K562 (cell line): ENCODE results near the gene KATNB1.

ENCODE experiments used
- CTCF ChIP-seq, 3 experiments: IDR thresholded peaks in 2 of 3; conservative IDR thresholded peaks in 1 of 3; 2 replicates each; pipeline ENCODE4 v1.5.1; 2011 to 2012; ENCODE audit warnings: low read length in 3 of 3, mild to moderate bottlenecking in 3 of 3, control low read depth in 2 of 3, improper control_type of control experiment in 1 of 3, inconsistent platforms in 1 of 3, low read depth in 1 of 3, mixed read lengths in 1 of 3, moderate library complexity in 1 of 3; ENCODE audit not compliant: insufficient read depth in 2 of 3
- EP300 ChIP-seq: IDR thresholded peaks from 2 replicates; pipeline ENCODE4 v1.6.1; 2012; ENCODE audit warnings: low read length, improper control_type of control experiment
- ESRRA ChIP-seq: fragments of 450-650 bp; IDR thresholded peaks from 2 replicates; pipeline ENCODE4 v1.6.1; 2014; ENCODE audit warnings: low read depth, mild to moderate bottlenecking, moderate library complexity, borderline replicate concordance
- FIP1L1 ChIP-seq: fragments of 200-400 bp; formaldehyde crosslinking; IDR thresholded peaks from 2 replicates; pipeline ENCODE4 v1.6.1; 2018; ENCODE audit warnings: mild to moderate bottlenecking, low read depth, low read length; ENCODE audit not compliant: poor library complexity, severe bottlenecking
- GTF2A2 ChIP-seq: IDR thresholded peaks from 2 replicates; pipeline ENCODE4 v1.6.1; 2016; ENCODE audit warnings: mild to moderate bottlenecking, missing genetic modification characterization, missing compliant biosample characterization
- GTF2B ChIP-seq: IDR thresholded peaks from 2 replicates; pipeline ENCODE4 v1.6.1; 2011; ENCODE audit not compliant: insufficient read length; ENCODE audit errors: extremely low read depth
- HNRNPL ChIP-seq: fragments of 200-400 bp; formaldehyde crosslinking; IDR thresholded peaks from 2 replicates; pipeline ENCODE4 v1.6.1; 2017; ENCODE audit warnings: low read depth, mild to moderate bottlenecking, low read length
- NR1H2 ChIP-seq: sonication (generic); formaldehyde crosslinking; IDR thresholded peaks from 2 replicates; pipeline ENCODE4 v1.4.0; 2020; ENCODE audit warnings: mild to moderate bottlenecking, missing genetic modification reagents
- RERE ChIP-seq: sonication (generic); formaldehyde crosslinking; IDR thresholded peaks from 2 replicates; pipeline ENCODE4 v1.8.0; 2023; ENCODE audit warnings: missing genetic modification reagents, mild to moderate bottlenecking, borderline replicate concordance
- RFX7 ChIP-seq: fragments of 250-450 bp; sonication (Bioruptor Pico); IDR thresholded peaks from 2 replicates; pipeline ENCODE4 v1.5.1; 2021; ENCODE audit warnings: mild to moderate bottlenecking
- SAFB2 ChIP-seq: fragments of 200-400 bp; formaldehyde crosslinking; IDR thresholded peaks from 2 replicates; pipeline ENCODE4 v1.6.1; 2018; ENCODE audit warnings: borderline replicate concordance, low read length, low read depth, moderate library complexity; ENCODE audit not compliant: severe bottlenecking
- ZFP1 ChIP-seq: fragments of 450-650 bp; formaldehyde crosslinking; IDR thresholded peaks from 2 replicates; pipeline ENCODE4 v1.4.0; 2020; ENCODE audit warnings: mild to moderate bottlenecking, mixed read lengths
- ZNF263 ChIP-seq: sonication (generic); formaldehyde crosslinking; IDR thresholded peaks from 2 replicates; pipeline ENCODE4 v1.8.0; 2022; ENCODE audit warnings: mild to moderate bottlenecking, missing genetic modification reagents, borderline replicate concordance

- TF ChIP-seq CTCF (IDR thresholded peaks at IDR 0.05 in 2 of 3, conservative IDR thresholded peaks at IDR 0.05 in 1 of 3; ENCODE audit: insufficient read depth in 2 of 3, low read depth in 1 of 3, low read length in 3 of 3) (no peak), ZFP1 (no peak), HNRNPL (no peak), GTF2A2 (tag) (no peak), ESRRA (no peak), RERE (CRISPR knock-in tag) (no peak), GTF2B (no peak), ZNF263 (CRISPR knock-in tag) (no peak), NR1H2 (CRISPR knock-in tag) (no peak), SAFB2 (no peak), FIP1L1 (no peak), RFX7 (CRISPR knock-in tag) (no peak), EP300 (no peak)
These were observed 31.3 kb downstream of the KATNB1 start for GRCh38 chr16:57766714-57767348.
